Measurements from ENCODE around the gene FCN3. TPM values are rescaled to one million over a fixed set of nuclear protein-coding genes. Genes with fewer than 3 reads are reported as not detected.

The FCN3 gene
- total and polyA plus RNA-seq, 5 donors from 2014 or later = not detected

GRCh38 chr1:27335506-27336422 lies 38.9 kb downstream of the FCN3 start:
- DNase-seq (no peak), ATAC-seq (ENCODE audit: low read depth in 2 of 2) (no peak)
- Mint-ChIP-seq H3K27ac (no peak overlapping the region), H3K4me3 (no peak overlapping the region), H3K36me3 (peaks cover 19% of the 10 kb centered on the region), H3K4me1 (peaks cover 0 to 40% (median 19%) of the 10 kb centered on the region in 4 donors), H3K9me3 (no peaks in the 10 kb centered on the region), H3K27me3 (no peaks in the 10 kb centered on the region)
- Histone ChIP-seq H3K4me1 (ENCODE audit: control insufficient read depth, insufficient read depth, low read length, poor library complexity, severe bottlenecking) (peaks cover 16% of the 10 kb centered on the region), H3K36me3 (ENCODE audit: control insufficient read depth, insufficient read depth, low read length) (peaks cover 40% of the 10 kb centered on the region), H3K27ac (ENCODE audit: insufficient read depth, low read length, poor library complexity, severe bottlenecking) (no peak overlapping the region), H3K4me3 (ENCODE audit: low read depth, low read length) (no peak overlapping the region), H3K9me3 (ENCODE audit: control insufficient read depth in 2 of 2, low read length in 2 of 2) (no peaks in the 10 kb centered on the region), H3K27me3 (ENCODE audit: control insufficient read depth, insufficient read depth, low read length) (no peaks in the 10 kb centered on the region)

- Histone ChIP-seq H3K36me3 (ENCODE audit: control insufficient read depth, insufficient read depth, low read length) (peaks cover 50% of the 10 kb centered on the region), H3K9me3 (ENCODE audit: control insufficient read depth in 2 of 2, low read length in 2 of 2) (no peaks in the 10 kb centered on the region), H3K4me1 (ENCODE audit: control insufficient read depth, insufficient read depth, low read length, poor library complexity, severe bottlenecking) (peaks cover 13% of the 10 kb centered on the region), H3K27ac (ENCODE audit: insufficient read depth, low read length, poor library complexity, severe bottlenecking) (no peak overlapping the region), H3K27me3 (ENCODE audit: control insufficient read depth, insufficient read depth, low read length) (no peaks in the 10 kb centered on the region), H3K4me3 (ENCODE audit: low read depth, low read length) (no peak overlapping the region)
- Mint-ChIP-seq H3K36me3 (peaks cover 19% of the 10 kb centered on the region), H3K4me1 (peaks cover 0 to 32% (median 15%) of the 10 kb centered on the region in 4 donors), H3K27me3 (no peaks in the 10 kb centered on the region), H3K4me3 (no peak overlapping the region), H3K27ac (peak overlapping the region in 1 of 3 donors; percentile 59), H3K9me3 (no peaks in the 10 kb centered on the region)
- DNase-seq (no peak), ATAC-seq (ENCODE audit: low read depth in 2 of 2) (no peak)
These were observed 40.8 kb downstream of the FCN3 start for GRCh38 chr1:27333717-27334279.

DNA sequence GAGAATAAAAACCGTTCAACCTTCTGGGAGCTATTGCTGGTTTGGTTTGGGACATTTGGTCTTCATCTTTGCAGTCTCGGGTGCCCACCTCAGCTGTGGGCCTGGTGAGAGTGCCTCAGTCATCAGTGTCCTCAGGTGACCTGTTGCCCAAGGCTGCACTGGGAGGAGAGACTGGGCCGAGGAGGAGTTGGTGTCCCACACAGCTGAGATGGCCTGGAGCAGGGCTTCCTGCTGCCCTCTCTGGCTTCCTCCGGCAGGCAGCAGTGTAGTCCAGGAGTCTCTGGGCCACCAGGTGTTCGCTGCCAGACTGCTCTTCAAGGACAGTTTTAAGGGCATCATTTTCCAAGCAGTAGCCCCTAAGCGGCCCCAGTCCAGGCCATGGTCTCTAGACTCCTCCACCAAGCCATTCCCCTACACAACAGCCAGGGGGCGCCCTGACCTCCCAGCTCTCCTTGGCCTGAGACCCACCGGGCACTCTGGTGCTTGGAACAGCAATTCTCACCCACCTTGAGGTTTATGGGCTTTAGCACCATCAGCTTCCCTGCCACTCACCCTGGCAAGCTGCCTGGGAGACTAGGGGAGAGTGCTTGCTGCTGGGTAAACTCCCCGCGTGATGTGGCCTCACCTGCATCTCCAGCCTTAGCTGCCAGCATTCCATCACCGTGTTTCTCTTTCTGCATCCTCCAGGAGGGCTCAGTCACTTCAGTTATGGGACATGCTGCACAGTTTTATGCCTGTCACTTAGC lies 41.9 kb downstream of the FCN3 start:
- Mint-ChIP-seq H3K27me3 (no peaks in the 10 kb centered on the region), H3K36me3 (peaks cover 23% of the 10 kb centered on the region), H3K4me3 (peak overlapping the region in 1 of 4 donors; percentile 32), H3K27ac (peak overlapping the region in 2 of 3 donors; percentile 35 to 78), H3K9me3 (no peaks in the 10 kb centered on the region), H3K4me1 (peaks cover 0 to 42% (median 22%) of the 10 kb centered on the region in 4 donors)
- peak; percentile 40 to 59 (median 57) for DNase-seq
- no peaks in the 10 kb centered on the region for H3K27me3 ChIP-seq (ENCODE audit: control insufficient read depth, insufficient read depth, low read length)
- peaks cover 59% of the 10 kb centered on the region for H3K36me3 ChIP-seq (ENCODE audit: control insufficient read depth, insufficient read depth, low read length)
- H3K4me1 ChIP-seq (ENCODE audit: control insufficient read depth, insufficient read depth, low read length, poor library complexity, severe bottlenecking) = peaks cover 14% of the 10 kb centered on the region
- ATAC-seq (ENCODE audit: low read depth in 2 of 2) = peak; percentile 76
- H3K9me3 ChIP-seq (ENCODE audit: control insufficient read depth in 2 of 2, low read length in 2 of 2) = no peaks in the 10 kb centered on the region
- no peak overlapping the region for H3K4me3 ChIP-seq (ENCODE audit: low read depth, low read length)
- H3K27ac ChIP-seq (ENCODE audit: insufficient read depth, low read length, poor library complexity, severe bottlenecking) = no peak overlapping the region

- Mint-ChIP-seq H3K27ac (no peak overlapping the region), H3K36me3 (peaks cover 22% of the 10 kb centered on the region)
- no peak overlapping the region for H3K27ac ChIP-seq (ENCODE audit: insufficient read depth, low read length, poor library complexity, severe bottlenecking)
These were observed 42.7 kb downstream of the FCN3 start for GRCh38 chr1:27331922-27332321.

DNA sequence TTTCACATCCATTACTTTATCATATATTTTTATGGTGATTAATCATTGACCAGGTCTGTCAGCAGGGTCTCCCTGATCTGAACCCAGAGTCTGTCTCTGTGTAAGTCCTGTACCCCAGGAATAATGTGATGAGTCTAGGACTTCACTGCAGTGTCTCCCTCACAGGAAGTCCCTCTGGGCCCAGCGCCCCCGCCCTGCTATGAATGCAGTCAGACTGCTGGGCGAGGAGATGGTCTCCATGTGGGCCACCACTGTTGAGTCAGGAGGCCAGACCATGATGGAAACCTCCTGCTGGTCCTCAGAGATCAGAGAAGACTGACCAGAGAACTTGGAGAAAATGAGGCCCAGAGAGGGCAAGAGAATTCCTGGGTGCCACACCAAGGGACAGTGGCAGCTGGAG lies 43.2 kb downstream of the FCN3 start:
- Mint-ChIP-seq H3K4me3 (no peak overlapping the region), H3K27me3 (no peaks in the 10 kb centered on the region), H3K9me3 (no peaks in the 10 kb centered on the region), H3K4me1 (peaks cover 5 to 52% (median 31%) of the 10 kb centered on the region in 4 donors), H3K27ac (no peak overlapping the region), H3K36me3 (peaks cover 17% of the 10 kb centered on the region)
- peaks cover 61% of the 10 kb centered on the region for H3K36me3 ChIP-seq (ENCODE audit: control insufficient read depth, insufficient read depth, low read length)
- H3K4me1 ChIP-seq (ENCODE audit: control insufficient read depth, insufficient read depth, low read length, poor library complexity, severe bottlenecking) = peaks cover 14% of the 10 kb centered on the region
- no peaks in the 10 kb centered on the region for H3K27me3 ChIP-seq (ENCODE audit: control insufficient read depth, insufficient read depth, low read length)
- H3K4me3 ChIP-seq (ENCODE audit: low read depth, low read length) = no peak overlapping the region
- no peaks in the 10 kb centered on the region for H3K9me3 ChIP-seq (ENCODE audit: control insufficient read depth in 2 of 2, low read length in 2 of 2)
- DNase-seq (no peak), ATAC-seq (ENCODE audit: low read depth in 2 of 2) (no peak)
- H3K27ac ChIP-seq (ENCODE audit: insufficient read depth, low read length, poor library complexity, severe bottlenecking) = no peak overlapping the region

More at GRCh38 chr1:27331922-27332321, 42.7 kb downstream of the FCN3 start:
- Histone ChIP-seq H3K9me3 (ENCODE audit: control insufficient read depth in 2 of 2, low read length in 2 of 2) (no peaks in the 10 kb centered on the region), H3K36me3 (ENCODE audit: control insufficient read depth, insufficient read depth, low read length) (peaks cover 62% of the 10 kb centered on the region), H3K4me1 (ENCODE audit: control insufficient read depth, insufficient read depth, low read length, poor library complexity, severe bottlenecking) (peaks cover 14% of the 10 kb centered on the region), H3K27me3 (ENCODE audit: control insufficient read depth, insufficient read depth, low read length) (no peaks in the 10 kb centered on the region), H3K4me3 (ENCODE audit: low read depth, low read length) (no peak overlapping the region)
- DNase-seq = no peak
- H3K9me3 Mint-ChIP-seq = no peaks in the 10 kb centered on the region
- no peak overlapping the region for H3K4me3 Mint-ChIP-seq
- ATAC-seq (ENCODE audit: low read depth in 2 of 2) = no peak
- H3K27me3 Mint-ChIP-seq = no peaks in the 10 kb centered on the region
- peaks cover 2 to 47% (median 26%) of the 10 kb centered on the region in 4 donors for H3K4me1 Mint-ChIP-seq

GRCh38 chr1:27330786-27331185 lies 43.8 kb downstream of the FCN3 start:
- H3K27me3 Mint-ChIP-seq = no peaks in the 10 kb centered on the region
- peaks cover 16% of the 10 kb centered on the region for H3K36me3 Mint-ChIP-seq
- peaks cover 5 to 59% (median 35%) of the 10 kb centered on the region in 4 donors for H3K4me1 Mint-ChIP-seq
- no peak overlapping the region for H3K27ac ChIP-seq (ENCODE audit: insufficient read depth, low read length, poor library complexity, severe bottlenecking)
- no peak for DNase-seq
- H3K36me3 ChIP-seq (ENCODE audit: control insufficient read depth, insufficient read depth, low read length) = peaks cover 66% of the 10 kb centered on the region
- no peak for ATAC-seq (ENCODE audit: low read depth in 2 of 2)
- H3K4me1 ChIP-seq (ENCODE audit: control insufficient read depth, insufficient read depth, low read length, poor library complexity, severe bottlenecking) = peaks cover 14% of the 10 kb centered on the region
- H3K4me3 Mint-ChIP-seq = no peak overlapping the region
- peak overlapping the region in 1 of 3 donors; percentile 17 for H3K27ac Mint-ChIP-seq
- no peak overlapping the region for H3K4me3 ChIP-seq (ENCODE audit: low read depth, low read length)
- H3K9me3 ChIP-seq (ENCODE audit: control insufficient read depth in 2 of 2, low read length in 2 of 2) = no peaks in the 10 kb centered on the region
- no peaks in the 10 kb centered on the region for H3K27me3 ChIP-seq (ENCODE audit: control insufficient read depth, insufficient read depth, low read length)
- no peaks in the 10 kb centered on the region for H3K9me3 Mint-ChIP-seq

GRCh38 chr1:27327964-27328363 lies 46.7 kb downstream of the FCN3 start:
- Histone ChIP-seq H3K36me3 (ENCODE audit: control insufficient read depth, insufficient read depth, low read length) (peaks cover 62% of the 10 kb centered on the region), H3K27ac (ENCODE audit: insufficient read depth, low read length, poor library complexity, severe bottlenecking) (no peak overlapping the region), H3K9me3 (ENCODE audit: control insufficient read depth in 2 of 2, low read length in 2 of 2) (no peaks in the 10 kb centered on the region), H3K27me3 (ENCODE audit: control insufficient read depth, insufficient read depth, low read length) (no peaks in the 10 kb centered on the region), H3K4me3 (ENCODE audit: low read depth, low read length) (no peak overlapping the region), H3K4me1 (ENCODE audit: control insufficient read depth, insufficient read depth, low read length, poor library complexity, severe bottlenecking) (peaks cover 38% of the 10 kb centered on the region)
- Mint-ChIP-seq H3K9me3 (no peaks in the 10 kb centered on the region), H3K4me1 (peaks cover 5 to 79% (median 49%) of the 10 kb centered on the region in 4 donors), H3K27me3 (no peaks in the 10 kb centered on the region), H3K36me3 (peaks cover 26% of the 10 kb centered on the region), H3K27ac (peak overlapping the region; percentile 58 to 94 (median 65)), H3K4me3 (peak overlapping the region in 2 of 4 donors; percentile 23 to 77)
- ATAC-seq (ENCODE audit: low read depth in 2 of 2) (no peak), DNase-seq (no peak)
